Globus pallidus (tissue), 1 donor: Measurements from ENCODE around the gene DENND1A.

Experiments
- DNase-seq: peaks from one replicate; pipeline ENCODE4 v3.0.0-alpha.2; 2015; ENCODE audit warnings: low spot score

Gene DENND1A

DNA sequence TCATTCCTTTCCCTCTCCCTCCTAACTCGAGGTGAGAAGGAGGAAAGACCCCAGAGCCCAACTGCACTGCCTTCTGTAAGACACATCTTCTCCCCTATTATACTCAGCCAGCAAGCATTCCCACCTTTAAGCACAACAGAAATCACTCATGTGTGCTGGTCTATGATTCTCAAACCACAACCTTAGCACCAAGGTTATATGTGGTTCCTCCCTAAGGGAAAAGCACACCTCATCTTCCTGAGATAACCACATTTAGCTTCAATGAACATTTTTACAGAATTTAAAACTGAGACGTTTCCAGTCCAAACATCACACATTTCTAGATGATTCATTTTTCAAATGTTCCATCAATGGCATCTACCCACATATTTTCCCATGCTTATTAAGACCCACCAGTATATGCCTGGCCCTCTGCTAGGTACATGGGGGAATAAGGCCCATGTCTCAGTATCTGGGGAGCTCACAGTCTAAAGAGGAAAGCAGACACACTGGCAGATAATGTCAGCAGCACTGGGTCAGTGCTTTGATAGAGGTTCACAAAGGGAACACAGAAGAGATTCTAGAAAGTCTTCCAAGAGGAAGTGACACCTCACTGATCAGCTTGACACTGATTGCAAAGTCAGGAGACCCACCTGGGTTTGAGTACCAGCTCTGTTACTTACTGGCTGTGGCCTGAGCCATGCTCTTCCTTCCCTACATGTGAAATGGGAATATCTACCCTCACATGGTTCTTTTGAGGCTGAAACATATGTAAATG lies 245.4 kb downstream of the DENND1A start:
- no peak for DNase-seq

DNA sequence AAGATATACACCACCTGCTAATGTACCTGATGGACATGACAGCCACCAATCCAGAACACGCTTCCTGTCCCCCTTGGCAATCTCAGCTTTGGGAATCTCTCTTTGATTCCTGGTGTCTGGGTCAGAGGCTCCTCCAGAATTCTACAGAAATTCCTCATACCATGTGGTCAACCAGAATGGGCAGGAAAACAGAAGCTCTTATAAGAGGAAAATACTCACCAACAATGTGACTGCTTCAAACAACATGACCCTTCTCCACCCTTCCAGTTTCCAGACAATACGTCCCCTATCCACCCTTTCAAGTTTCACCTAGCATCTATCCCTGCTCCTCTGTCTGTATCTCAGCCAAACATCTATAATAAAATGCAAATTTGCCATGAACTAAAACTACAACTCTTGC lies 247.2 kb downstream of the DENND1A start:
- DNase-seq = no peak

DNA sequence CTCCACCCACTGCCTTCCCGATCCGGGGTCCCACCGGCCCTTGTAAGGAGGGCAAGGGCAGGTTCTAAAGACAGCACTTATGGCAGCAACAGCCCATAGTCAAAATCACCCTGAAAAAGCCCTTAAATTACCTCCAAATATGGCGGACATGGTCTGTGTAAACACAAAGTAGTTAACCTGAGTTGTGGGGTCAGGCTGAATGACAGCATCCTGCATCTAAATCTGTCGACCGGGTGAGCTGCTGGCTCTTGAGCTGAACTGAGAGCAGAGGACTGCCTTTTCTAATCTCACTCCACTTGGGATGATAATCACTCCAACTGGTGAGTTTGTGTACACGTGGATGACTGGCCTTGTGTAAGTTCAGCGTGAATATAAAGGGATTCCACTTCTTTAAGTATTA lies 249.6 kb downstream of the DENND1A start:
- DNase-seq = no peak

DNA sequence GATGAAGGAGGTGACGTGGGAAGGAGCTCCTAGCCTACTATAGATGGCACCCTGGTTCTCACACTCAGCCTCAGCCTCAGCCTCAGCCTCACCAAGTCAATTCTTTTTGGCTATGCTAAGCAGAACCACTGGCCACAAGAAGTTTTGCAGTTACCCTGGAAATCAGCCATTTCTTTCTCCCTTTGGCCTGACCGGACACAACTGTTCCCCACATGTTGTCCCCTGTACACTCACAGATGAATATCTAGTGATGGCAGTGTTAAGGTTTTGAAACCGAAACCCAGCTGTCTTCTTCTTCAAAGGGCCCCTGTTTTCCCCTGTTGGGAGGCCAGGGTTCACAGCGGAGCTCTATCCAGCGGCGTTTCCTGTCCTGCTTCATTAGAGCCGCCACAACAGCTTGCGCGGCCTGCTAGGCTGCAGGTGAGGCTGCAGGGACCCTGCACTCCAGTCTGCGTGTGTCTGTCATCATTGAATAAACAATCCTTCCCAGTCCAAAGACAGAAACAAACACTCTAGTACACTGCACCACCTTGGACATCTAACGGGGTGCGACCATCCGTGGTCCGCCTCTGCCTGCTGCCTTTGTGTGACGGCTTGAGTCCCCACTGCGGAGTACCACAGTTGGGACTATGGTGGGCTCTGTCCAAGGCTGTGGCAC lies 250.5 kb downstream of the DENND1A start:
- peak; percentile 12 for DNase-seq

DNA sequence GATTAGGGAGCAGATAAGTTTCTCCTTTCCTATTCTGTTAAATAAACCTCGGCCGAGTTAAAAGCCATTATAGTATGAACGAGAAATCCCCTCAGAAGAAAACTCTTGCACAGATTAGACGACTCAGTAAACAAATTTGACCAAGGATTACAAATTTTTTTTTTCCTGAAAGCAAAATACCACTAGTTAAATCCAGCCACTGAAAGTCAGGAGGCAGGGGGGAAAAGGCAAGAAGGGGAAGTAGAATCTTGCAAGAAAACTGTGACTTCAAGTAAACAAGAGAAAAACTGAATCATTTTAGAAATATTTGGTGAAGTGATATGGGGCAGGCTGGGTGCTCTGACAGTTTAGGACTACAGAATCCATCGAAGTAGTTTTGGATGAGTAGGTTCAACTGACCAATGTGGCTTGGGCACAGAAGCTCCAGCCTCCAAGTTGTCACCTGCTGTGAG lies 251.0 kb downstream of the DENND1A start:
- no peak for DNase-seq

DNA sequence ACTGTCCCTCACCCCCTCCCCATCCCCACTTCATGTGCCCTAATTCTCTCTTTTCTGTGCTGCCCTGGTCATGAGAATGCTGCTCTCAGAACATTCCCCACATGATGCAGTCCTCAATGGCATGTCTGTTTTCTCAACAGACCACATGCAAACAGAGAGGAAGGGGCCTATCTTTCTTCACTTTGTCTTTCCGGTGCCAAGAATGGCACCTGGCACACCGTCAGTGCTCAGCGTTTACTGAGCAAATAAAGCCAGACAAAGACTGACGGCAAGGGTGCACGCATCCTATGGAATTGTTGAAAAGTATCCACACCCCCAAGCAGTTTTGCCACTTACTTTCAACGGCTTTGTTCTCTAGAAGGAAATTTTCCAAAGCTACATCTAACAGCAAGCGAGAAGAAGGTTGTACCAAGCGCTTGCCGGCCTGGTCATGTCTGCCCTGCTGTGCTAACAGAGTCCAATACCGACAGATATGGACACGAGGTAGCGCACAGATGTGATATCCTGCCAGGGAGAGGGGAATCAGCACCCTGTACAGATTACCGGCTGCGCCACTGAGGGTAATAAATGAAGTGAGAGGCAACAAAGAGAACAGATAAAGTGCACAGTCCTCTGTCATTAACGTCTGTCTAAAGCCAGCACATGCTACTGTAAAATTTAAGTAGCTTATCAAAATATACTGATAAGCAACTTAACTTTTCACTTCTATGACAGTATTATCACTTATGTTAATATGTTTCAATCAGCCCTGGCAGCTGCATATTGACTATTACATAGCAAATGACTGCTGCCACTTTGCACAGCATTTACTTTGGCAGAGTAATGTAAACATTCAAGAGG lies 251.7 kb downstream of the DENND1A start:
- no peak for DNase-seq

DNA sequence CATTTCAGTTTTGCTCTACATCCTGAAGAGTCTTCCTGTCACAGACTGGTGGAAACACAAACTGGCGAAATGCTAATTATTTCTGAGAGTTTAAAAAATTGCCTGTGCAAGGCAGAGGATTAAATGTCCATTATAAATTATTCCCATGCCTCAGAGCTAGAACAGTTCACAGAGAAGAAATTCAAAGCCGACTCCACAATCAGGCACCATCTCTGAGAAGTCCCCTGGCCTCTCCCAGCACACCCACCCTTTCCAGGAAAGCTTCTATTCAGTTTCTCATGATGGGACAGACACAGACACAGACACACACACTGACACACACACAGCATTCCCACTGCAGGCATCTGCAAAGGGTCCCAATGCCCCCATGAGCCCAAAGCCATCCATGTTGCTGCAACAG lies 253.1 kb downstream of the DENND1A start:
- no peak for DNase-seq

DNA sequence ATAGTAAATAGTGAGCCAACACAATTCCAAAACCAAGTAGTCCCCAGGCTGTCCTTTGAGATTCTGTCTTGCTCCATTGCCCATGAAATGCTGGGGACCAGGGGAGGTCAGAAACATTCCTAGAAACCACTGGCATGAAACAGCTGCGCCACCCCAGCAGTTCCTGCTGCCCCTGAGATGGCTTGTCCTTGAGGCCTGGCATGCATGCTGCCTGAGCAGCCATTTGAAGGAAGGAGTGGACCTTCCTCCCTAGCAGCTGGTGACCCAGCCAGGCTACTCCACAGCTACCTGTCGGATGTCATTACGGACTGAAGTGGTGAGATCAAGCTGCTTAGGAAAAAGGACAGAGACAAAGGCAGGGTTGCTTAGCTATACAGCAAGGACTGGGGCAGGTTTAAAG lies 260.6 kb downstream of the DENND1A start:
- no peak for DNase-seq

DNA sequence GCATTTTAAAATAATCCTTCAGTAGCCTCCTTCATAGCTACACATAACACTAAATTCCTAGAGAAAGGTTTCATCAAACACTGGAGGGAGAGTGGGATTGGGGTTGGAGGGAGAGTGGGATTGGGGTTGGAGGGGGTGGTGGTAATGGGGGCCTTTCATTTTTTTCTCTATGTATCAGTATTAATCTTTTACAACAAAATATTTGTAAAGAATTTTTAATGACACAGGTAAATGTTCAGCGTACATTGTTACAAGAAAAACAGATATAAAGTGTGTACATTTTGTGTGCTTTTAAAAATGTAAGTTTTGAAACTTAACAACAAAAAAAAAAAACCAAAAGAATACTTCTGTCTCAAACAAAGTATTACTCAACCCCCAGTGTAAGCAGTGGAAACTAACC lies 266.4 kb downstream of the DENND1A start:
- no peak for DNase-seq

DNA sequence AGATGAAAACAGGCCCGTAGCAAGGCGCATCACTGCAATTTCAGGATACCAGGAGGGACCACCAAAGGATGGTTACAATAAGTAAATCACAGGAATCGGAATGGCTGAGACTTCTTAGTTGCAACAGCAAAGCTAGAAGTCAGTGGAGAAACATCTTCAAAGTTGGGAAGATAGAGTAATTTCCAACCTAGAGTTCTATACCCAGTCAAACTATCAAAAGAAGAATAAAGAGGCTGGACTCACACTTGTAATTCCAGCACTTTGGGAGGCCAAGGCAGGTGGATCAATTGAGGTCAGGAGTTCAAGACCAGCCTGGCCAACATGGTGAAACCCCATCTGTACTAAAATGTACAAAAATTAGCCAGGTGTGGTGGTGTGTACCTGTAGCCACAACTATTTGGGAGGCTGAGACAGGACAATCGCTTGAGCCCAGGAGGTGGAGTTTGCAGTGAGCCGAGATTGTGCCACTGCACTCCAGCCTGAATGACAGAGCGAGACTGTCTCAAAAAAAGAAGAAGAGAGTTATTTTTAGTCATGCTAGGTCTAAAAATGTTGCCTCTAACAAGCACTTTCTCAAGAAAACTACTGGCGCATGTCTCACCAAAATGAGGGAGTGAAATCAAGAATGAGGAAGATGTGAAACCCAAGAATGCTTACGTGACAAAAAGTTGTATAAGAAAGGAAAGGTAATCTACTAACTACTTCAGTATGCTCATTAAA lies 267.7 kb downstream of the DENND1A start:
- no peak for DNase-seq

DNA sequence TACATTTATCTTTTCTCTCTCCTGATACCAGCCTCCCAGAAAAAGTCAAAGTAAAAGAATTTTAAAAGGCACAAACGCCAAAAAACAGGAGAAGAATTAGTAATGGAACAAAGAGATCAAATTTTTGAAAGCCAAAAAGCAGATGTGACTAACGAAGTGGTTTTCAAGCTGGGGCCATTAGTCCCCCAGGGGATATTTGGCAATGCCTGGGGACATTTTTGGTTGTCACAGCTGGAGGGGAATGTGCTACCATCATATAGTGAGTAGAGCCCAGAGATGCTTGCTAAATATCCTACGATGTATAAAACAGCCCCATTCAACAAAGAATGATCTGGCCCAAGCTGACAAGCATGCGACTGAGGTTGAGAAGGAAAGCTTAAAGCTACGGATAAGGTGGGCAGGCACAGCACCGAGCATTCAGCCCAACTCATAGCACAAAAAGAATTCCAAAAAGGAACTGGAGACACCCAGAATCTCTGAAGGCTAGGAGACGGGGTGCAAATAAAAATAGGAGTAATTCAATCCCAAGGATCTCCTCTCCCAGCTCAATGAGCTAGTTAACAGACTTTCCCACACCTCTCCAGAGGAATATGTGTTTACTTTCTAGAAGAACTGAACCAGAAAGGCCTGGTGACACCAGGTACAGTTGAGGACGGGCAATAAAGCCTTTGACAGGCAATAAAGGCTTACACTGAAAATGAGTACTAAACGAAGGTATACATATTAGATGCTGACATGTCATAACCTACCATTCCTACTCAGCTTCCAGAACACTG lies 269.0 kb downstream of the DENND1A start:
- no peak for DNase-seq

DNA sequence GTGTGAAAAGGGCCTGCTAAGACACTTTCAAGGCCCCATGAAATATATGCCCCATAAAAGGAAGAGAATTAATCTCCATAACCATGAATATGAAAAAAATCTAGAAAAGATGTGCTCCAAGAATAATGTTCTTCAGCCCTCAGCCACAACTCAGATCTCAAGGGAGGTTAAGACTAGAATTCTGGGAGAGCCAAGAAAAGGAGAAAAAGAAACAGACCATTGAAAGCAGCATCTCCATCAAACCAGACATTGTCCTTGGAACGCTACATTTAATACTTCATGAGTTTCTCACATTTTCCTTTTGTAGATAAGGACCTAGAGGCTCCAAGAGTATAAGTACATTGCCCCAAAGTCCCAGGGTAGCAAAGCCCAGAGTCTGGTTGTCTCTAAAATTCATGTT lies 270.6 kb downstream of the DENND1A start:
- DNase-seq = no peak

DNA sequence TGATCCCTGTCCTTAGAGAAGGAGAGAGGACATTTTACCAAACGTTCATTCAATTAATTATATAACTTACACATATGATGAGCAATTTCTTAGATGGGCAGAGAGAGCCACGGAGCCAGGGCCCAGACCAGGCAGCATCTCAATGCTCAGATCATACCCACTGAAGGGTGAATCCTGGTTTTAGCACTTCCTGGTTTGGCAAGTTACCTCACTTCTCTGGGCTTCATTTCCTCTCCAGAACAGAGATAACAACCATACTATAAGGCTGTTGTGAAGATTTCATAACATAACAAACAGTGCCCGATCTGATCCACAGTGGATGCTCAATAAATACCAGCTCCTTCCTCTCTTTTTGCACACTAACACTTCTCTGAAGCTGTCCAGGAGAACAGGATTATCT lies 271.1 kb downstream of the DENND1A start:
- DNase-seq = no peak

DNA sequence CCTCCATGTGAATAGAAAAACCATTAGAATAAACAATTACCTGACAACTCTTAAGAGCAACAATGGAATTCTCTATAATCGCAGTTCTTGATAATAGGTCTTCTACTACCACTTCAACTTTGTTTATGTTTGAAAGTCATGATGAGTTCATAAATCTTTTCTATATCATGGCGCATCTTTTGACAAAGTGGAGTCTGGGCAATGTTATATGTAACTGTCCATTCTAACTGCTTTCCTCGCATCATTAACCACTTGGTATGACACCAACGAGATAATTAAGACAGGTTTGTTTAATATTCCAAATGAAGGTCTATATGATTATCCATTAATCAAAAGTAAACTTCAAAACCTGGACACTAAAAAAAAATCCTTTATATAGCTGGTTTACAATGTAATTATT lies 272.0 kb downstream of the DENND1A start:
- DNase-seq = no peak

DNA sequence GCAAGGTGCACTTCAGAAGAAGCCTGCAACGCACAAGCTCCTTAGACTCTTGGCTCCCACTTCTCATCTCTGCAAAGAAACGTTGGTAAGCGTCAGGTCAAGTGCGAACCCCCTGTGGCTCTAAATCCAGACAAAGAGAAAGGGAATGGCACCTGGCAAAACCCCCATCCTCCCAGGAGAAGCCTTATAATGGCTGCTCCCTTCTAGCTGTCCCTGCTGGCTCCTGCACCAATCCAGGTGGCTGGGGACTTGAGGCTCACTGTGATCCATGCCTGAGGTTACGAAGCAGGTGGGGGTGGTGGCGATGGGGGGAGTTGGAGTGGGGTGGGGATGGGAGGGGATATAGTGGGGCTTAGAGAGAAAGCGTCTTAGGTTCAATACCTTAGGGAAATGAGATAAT lies 272.8 kb downstream of the DENND1A start:
- DNase-seq = no peak

DNA sequence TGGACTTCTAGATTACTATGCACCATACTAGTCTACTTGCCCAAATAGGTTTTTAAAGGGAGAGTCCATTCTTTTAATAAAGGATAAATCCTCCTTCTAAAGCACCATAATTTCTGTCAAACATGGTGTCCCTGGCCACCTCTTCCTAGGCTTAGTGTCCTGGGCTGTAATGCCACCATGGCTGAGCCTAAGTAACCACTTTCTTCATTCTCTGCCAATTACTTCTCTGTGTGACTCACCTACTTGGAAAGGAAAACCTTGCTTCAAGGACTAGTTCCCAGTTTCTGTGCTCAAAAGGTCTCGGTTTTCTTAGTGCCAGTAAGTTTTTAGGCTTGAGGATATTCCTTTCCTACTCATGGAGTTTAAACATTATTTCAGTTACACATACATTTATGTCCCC lies 273.4 kb downstream of the DENND1A start:
- no peak for DNase-seq

DNA sequence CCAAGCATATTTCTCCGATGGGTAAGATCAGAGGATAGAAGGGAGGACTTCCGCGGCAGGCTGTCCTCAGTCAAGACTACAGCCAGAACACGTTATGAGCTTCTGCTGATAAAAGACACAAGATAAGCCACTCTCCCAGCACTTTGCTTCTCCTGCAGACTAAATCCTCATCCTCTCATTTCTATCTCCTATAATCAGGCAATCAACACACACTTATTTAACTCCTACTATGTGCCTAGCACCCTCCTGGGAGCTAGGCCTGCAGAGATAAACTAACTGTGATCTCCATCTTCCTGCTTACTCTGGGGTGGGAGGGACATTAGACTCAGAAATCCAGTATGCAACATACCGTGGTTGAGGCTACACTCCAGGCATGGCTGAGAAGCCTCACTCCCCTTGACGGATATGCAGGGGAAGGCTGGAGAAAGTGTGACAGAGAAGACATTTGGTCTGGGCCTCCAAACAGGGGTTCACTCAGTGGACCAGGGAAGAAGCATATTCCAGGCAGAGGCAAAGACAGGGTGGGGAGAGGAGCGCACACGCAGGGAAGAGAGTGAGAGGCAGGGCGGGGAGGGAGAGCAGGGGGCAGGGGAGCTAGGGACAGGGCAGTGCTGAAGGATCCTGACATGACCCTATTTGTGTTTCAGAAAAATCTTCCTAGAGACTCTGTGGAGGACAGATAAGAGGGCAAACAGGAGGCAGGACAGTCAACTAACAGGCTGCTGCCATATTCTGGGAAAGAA lies 274.1 kb downstream of the DENND1A start:
- no peak for DNase-seq

DNA sequence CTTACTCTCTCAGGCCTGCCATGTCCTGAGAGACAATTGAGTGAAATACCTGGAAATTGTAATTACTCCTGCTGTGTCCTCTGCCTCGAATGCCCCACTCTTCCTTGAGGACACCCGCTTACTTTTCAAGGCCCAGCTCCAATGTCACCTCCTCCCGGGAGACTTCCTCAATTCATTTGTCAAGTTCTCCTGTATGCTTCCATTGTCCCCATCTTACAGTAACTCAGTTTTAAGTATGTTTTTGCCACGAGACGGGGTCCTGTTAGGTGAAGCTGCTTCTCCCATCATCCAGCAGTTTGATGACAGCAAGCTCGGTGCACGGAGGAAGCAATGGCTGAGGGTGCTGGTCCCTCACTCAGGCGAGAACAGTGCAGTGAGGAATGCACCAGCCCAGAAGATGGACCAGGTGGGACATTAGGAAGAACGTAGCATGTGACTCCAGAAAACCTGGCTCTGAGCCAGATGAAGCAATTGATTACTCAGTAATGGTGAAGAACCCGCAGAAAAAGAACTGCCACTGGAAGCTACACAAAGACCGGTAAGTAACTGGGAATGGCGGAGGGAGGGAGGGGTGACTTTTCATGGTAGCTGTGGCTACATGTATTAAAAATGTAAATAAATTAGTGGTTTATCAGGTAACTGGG lies 274.8 kb downstream of the DENND1A start:
- no peak for DNase-seq

DNA sequence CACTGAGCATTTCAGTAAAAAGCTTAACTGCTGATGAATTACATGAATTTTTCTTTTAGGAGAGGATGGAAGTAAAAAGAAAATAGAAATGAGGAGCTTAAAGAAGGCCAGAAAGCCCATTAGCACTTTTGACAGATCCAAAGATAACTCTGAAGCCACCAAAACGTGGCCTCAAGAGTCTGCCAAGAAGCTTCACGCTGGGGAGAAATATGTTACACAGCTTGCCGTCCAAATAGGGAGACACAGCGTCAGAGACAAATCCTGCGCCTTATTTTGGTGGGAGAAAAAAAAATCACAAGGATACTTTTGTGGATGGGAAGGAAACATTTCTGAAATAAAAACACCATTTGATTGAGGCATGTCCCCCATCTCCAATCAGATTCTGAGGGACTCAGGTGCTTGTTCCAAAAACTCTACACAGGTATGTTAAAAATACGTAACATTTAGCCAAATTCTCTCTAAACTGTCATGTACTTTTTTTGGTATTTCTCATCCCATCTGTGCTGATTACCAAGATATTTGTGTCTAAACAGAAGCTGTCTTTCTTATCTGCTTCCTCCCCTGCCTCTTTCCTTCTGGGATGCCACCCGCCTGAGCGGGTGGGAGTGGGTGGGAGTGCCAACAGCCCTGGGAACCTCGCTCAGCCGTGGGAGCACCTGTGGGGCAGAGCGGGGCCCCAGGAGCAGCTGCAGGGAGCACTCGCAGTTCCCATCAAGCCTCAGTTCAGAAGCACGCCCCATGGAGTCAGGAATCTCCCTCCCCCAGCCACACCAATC lies 275.5 kb downstream of the DENND1A start:
- no peak for DNase-seq
